Prostate gland (tissue), 2 donors: ENCODE data around the gene FOXD4L1.
"Not testable (repeated sequence)": the region's sequence is repeated elsewhere in the genome, so short reads cannot be mapped to it uniquely, and the experiment has no call there.

ENCODE experiments used
- POLR2A ChIP-seq: fragments of 450-650 bp; IDR thresholded peaks from one replicate; pipeline ENCODE4 v1.6.1; 2016; ENCODE audit warnings: antibody characterized with exemption, mild to moderate bottlenecking
- TF ChIP-seq, protein P1 (sequence below), 4 experiments: fragments of 200-600 bp in 2 of 4; fragments of 450-650 bp in 2 of 4; sonication (generic) in 2 of 4; IDR thresholded peaks; 1 replicate in 3 of 4; 2 replicates in 1 of 4; pipeline ENCODE4 v1.5.1; 2016 to 2019; ENCODE audit warnings: antibody characterized with exemption in 4 of 4, mild to moderate bottlenecking in 2 of 4, moderate library complexity in 2 of 4

DNA sequence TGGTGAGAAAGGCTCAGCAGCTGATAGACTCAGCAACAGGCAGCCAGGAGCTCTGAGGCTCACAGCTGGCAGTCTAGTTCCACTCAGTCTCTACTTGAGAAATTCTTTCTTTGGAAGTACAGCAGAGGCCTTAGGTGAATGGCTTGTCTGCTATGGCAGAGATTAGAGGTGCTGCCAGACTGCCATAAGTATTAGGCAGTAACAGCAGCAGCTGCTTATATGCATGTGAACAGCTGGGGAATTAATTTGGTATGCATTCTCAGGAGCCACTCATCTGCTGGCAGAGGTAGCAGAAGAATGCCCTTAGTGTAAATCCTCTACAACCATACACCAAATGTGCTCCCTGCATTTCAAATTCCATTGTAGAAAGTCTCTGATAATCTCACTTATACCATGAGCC lies 32.7 kb upstream of the FOXD4L1 start:
- TF ChIP-seq, protein P1, sequence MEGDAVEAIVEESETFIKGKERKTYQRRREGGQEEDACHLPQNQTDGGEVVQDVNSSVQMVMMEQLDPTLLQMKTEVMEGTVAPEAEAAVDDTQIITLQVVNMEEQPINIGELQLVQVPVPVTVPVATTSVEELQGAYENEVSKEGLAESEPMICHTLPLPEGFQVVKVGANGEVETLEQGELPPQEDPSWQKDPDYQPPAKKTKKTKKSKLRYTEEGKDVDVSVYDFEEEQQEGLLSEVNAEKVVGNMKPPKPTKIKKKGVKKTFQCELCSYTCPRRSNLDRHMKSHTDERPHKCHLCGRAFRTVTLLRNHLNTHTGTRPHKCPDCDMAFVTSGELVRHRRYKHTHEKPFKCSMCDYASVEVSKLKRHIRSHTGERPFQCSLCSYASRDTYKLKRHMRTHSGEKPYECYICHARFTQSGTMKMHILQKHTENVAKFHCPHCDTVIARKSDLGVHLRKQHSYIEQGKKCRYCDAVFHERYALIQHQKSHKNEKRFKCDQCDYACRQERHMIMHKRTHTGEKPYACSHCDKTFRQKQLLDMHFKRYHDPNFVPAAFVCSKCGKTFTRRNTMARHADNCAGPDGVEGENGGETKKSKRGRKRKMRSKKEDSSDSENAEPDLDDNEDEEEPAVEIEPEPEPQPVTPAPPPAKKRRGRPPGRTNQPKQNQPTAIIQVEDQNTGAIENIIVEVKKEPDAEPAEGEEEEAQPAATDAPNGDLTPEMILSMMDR (IDR thresholded peaks at IDR 0.05): not testable (repeated sequence)
- not testable (repeated sequence) for TF ChIP-seq POLR2A
